ENCODE results near the gene STUM.
A peak's percentile ranks its signal among the peaks of the same experiment; 100 is the strongest.
"Not testable (repeated sequence)": the region's sequence is repeated elsewhere in the genome, so short reads cannot be mapped to it uniquely, and the experiment has no call there.

Gene STUM

DNA sequence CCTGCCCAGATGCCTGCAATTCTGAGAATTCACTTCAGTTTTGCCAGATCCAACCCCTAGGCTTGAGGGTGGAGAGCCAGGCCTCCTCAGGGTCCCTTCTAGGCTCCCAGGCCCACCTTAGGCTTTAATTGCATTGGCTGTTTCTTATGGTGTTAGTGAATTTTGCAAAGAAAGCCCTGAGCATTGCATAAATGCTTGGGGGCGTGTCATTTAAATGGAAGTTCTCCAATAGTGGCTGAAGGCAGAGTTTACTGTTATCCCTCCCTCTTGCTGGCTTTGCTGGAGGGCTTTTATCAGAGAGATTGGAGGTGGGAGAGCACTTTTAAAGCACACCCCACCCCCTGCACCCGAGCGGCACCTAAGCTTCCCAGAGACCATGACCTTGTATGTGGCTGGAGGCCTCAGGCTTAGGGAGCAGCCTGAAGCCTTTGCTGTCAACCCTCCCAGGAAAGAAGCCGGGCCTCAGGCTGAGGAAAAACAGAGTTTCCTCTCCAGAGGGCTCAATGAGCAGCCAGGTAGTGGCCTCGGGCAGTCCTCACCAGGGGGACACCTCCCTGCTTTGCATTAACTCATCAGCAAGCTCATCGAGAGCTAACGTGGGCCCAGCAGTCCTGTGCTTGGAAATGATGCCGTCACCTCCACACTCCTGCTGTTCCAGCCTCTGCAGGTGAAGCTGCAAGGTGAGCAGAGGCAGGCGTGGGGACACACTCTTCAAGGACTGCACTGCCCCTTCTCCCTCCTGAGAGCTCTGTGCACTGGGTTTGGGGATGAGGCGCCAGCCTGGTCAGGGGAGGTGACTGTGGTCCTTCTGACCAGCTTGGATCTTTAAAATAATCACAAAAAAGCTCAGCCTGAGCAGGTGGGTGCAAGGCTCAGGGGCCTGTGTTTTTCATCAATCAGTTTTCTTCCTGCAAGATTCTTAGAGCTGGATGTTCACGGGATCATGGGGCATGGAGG is 58.0 kb downstream of the STUM start:
- DNase-seq: no peak

DNA sequence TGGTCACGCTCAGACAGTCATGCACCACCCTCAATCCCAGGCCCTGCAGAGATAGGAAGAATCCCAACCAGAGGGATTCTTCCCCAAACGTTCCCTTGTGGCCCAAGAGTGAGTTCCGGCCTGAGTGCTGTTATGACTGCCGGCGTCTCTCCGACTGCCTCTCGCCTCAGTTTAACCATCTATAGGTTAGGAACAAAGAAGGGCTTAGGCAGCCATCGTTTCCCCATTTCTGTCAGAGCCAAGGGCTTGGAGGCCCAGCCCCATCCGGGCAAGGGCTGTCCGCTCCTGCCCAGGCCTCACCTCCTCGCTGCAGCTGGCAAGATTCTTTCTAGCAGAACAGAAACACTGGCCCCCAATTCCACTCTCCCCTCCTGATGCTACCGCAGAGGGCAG is 58.7 kb downstream of the STUM start:
- no peak for DNase-seq

DNA sequence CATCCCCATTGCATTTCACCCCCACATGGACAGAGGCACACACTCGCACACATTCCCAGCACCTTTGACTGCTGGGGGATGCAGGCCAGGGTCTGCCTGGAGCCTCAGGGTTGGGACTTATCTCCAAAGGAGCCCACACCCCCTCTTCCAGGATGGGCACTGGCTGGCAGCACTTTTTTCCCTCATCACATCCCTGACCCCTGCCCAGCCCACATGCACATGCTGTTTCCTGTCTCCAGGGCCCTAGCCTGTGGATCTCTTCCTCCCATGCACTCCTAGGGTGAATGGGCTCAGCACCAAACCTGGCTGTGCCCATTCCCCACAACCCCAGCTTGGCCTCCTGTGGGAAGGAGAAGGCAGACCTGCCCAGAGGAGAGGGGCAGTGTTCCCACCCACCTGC is 59.3 kb downstream of the STUM start:
- no peak for DNase-seq

DNA sequence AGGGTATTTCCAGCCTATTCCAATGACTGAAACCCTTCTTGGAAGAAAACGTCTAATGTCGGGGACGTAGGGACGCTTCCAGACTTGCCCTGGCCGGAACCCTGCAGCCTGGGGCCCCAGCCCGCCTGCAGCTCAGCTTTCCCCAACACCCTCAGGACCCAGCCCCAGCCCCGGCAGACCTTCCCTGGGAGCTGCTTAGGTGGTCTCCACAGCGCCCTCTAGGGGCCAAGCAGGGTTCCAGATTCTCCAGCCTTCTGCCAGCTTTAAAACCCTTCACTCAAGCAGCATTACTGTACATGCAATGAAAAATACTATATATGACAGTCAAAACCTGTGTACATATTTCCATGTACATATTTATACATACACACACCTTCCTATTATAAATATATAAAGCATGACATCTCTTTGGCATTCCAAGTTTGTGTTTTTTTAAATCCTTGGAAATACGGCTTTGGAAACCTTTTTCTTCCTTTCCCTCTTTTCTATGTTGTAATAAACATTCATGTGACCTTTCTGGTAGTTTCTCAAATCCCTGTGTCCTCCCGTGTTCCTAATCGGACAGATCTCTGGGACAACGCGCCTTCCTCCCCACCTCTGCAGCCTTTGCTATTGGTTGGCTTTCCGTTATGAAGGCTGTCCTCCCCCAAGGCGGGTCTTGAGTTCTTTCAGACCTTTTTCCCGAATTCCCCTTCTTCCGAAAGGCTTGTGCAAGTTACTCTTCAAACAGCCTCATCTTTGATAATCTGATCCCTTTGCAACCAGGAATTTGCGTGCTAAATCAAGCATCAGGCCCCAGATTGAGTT is 60.3 kb downstream of the STUM start:
- peak; percentile 26 to 76 for DNase-seq

DNA sequence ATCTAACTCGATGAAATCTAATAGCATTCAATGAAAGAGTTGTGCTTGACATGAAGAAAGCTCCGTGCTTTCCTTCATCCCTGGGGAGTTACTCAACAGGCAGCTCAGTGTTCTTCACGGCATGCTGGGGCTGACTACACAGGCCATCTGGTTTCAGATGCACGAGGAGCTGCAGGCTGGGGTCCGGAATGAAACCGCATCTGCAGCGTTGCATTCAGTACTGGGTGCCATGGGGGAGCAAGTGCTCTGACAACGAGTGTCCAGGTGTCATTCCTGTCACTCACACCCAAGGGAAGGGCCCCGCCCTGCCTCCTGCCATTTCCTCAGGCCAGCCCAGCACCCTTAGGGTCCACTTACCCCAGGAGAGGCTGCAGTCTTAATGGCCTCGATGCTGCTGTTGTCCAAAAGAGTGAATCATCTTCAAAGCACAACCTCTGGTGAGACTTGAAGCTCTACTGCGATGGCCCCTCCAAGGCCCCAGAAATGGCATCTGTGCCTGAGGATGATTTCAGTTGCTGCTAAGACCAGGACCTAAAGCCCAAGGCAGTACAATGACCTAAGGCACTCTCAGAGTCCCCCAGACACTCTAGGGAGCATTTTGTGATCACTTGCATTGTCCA is 61.4 kb downstream of the STUM start:
- DNase-seq: no peak

DNA sequence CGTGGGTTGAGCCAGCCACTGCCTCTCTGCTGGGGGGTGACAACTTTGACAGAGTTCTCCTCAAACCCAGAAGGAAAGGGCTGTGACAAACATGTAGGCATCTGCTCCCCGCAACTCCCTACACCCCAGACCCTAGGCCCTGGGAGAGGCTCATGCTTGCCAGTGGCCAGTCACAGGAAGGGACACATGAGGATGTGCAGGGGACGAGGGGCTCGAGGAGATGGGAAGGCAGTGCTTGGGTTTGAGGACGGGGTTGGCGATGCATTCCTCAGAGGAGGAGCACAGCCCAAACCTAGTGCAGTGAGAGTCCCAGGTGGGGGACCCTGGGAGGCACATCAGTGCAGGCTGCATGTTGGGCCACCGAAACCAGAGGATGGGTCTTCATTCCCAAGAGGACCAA is 62.1 kb downstream of the STUM start:
- DNase-seq: no peak

DNA sequence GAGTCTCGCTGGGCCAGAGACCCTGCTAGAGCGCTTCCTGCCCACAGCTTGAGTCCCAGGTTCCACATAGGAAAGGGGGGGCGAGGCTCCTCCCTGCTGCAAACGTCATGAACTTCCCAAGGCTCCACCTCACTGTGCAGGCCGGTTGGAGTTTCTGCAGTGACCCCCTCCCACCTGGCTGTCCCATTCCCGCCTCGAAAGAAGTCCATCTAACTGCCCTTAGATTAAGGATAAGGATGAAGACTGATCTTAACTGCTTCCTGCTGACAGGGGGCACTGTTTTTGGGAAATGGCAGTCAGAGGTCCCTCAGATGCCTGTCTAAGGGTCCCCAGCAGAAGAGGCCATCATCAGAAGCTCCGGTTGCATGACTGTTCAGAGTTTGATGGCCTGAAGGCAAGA is 62.7 kb downstream of the STUM start:
- no peak for DNase-seq

DNA sequence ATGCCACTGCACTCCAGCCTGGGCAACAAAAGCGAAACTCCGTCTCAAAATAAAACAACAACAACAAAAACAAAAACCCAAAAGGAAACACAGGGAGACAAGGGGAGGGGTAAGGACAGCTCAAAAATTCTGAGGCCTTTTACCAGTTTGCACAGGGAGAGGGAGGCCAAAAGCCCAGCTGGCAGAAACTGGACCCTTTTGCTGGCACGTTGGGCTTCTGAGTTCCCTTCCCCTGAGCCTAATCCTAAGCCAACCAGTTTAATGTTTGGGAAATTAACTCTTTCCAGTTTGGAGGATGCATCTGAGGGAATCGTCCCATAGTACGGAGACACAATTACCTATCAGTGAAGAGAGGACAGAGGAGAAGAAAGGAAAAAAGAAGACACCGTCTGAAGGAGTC is 63.4 kb downstream of the STUM start:
- not testable (repeated sequence) for DNase-seq

DNA sequence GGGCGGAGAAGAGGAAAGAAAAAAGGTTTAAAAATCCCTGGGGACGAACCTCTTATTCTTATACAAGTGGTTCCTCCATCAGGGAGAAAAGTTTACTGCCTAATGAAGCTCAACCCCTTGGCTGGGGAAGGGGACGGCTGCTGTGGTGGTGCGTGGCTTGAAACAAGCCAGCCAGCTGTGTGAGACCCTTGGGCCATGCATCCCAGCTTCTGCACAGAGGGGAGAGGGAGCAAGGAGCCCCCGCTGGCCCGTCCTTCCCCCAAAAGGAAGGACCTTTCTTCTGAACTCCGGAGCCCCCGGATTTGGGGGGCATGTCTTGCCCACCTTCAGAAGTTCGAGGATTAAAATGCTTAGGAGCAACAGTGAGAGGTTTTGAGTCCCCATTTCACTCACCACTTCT is 67.3 kb downstream of the STUM start:
- DNase-seq: no peak

DNA sequence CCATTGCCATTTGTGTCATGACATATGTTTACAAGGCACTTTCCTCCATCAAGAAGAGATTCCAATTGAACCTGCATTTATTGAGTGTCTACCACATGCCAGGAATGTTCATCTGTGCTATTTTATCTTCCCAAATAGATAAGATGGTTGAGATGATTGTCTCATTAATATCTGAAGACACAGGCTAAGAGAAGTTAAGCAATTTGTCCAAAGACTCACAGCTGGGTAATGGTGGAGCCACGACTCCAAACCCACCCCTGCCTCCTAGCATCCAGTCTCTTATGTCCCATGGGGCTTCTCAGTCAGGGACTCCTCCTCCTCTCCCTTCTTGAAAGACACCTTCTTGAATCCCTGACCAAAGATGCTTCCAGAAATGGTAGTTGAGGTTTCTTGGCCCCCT is 68.1 kb downstream of the STUM start:
- DNase-seq: no peak

DNA sequence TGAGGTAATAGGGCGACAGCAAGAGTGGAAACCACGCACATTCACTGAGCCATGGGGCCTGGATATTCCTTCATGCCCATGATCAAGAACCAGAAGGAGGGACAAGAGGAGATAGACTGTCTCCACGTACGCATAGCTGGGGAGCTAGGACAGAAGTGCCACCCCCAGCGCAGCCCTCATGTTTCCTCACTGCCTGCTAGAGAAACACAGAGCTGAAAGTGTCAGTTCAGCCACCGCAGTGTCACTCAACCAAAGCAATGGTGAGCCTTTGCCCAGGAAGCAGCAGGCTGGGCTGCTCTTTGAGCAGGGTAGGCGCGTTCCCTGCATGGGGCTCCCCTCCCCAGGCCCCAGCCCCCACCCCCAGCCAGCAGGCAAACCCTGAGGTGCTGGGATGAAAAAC is 68.5 kb downstream of the STUM start:
- DNase-seq: no peak

DNA sequence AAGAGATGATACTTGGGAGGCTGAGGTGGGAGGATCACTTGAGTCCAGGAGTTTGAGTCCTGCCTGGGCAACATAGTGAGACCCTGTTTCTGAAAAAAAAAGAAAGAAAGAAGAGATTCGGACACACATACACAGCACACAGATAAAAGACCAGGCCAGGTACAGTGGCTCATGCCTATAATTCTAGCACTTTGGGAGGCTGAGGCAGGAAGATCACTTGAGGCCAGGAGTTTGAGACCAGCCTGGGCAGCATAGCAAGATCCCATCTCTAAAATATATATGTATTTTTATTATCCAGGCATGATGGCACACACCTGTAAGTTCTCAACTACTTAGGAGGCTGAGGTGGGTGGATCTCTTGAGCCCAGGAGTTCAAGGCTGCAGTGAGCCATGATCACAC is 69.2 kb downstream of the STUM start:
- not testable (repeated sequence) for DNase-seq

DNA sequence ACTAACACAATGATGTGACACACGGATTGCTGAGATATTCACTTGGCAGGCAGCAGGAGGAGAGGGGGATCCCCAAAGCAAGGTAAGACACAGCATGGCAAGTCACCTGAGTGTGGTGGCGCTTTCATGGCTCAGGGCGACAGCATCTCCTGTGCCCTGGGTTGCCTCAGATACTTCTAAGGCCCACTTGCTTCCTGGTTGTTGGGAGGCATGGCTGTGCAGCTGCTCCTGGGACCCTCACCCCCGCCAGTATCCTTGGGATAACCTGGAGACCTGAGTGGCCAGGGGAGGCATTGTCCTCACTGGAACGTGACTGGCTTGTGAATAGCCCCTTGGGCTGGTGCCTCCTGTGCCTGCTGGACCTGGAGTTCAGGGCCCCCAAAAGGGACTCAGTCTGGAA is 69.8 kb downstream of the STUM start:
- no peak for DNase-seq

DNA sequence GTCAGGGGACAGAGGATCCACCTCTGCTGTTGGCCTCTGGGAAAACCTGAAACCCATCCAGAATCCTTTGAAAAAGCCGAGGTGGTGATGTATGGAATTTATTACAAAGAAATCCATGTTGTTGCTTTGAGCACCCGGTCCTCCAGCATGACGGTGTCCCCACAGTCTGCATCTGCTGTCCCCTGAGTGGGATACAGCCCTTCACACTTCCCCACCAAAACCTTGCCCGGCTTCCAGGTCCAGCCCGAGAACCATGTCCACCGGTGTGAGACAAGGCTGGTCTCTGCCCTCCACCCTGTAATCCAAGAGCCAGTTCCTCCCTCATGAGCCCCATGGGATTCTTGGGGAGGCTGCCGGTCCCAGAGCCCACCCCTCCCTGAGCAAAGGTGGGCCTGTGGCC is 70.5 kb downstream of the STUM start:
- DNase-seq: no peak

DNA sequence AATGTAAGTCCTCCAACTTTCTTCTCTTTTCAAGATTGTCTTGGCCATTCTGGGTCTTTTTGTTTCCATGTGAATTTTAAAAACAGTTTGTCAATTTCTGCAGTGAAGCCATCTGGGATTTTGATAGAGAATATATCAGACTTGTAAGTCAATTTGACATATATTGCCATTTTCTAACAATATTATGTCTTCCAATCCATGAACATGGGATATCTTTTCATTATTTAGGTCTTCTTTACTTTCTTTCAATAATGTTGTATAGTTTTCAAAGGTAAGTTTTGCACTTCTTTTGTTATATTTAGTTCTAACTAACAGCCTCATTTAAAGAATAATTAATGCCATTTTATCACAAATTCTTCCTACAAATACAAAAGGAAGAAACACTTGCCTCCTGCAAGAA is 73.4 kb downstream of the STUM start:
- no peak for DNase-seq

DNA sequence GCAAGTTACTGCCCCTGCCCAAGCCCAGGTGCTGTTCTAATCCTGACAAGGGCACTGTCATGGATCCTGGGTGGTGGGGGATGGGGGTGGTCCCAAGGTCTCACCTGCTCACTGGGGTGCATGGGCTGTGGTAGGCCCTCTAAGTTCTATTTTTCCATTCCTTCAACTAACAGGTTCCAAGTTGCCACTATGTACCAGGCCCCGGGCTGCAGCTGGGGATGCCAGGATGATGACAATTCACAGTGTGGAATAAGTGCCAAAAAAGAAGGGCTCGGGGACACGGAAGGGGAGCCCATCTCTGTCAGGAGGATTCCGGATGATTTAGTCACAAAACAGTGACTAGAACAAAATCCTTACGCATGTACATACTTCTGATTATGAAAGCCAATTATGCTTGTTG is 76.0 kb downstream of the STUM start:
- DNase-seq: no peak

DNA sequence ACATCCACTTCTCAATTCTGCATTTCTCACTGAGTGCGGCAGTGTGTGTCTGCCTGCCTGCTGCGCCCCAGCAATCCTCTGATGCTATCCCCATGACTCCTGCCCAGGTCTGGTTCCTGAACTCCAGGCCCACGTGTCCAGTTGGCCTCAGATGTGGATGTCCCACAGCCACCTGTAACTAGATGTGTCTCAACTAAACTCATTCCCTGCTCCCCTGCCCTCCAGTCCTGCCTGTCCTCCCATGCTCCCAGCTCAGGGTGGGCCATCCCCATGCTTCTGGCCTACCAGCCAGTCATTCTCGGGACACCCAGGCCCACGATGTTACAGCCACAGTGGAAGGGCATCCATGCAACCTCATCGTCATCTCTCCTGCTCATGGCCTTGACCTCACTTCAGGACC is 76.8 kb downstream of the STUM start:
- no peak for DNase-seq

DNA sequence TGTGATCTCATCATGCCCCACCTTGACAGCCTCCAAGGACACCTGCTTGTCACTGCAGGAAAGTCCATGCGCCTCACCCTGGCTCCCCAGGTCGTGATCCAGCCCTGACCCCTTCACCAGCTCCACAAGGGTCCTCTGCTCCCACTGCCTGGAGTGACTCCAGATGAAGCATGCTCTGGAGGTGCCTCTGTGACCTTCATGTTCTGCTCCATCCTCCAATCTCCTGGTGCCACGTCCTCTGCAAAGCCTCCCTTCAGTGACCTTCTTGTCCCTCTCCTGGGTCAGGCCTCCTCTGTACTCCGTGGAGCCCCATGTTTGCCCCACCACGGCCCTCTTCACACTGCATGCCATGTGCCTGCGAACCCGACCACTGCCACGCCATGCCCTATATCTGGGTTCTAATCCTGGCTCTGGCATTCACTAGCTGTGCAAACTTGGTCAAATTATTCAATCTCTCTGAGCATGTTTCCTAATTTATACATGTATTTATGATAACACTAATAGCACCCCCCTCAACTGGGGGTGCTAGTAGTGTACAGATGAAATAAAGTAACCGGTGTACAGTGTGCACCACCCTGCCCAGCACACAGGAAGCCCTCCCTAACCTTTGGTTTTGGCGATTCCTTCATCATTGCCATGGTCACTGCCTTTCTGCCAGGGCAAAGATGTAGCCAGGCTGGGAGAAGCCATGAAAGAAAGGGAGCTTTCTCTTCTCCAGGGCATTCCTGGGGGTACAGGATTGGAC is 77.4 kb downstream of the STUM start:
- DNase-seq: no peak

DNA sequence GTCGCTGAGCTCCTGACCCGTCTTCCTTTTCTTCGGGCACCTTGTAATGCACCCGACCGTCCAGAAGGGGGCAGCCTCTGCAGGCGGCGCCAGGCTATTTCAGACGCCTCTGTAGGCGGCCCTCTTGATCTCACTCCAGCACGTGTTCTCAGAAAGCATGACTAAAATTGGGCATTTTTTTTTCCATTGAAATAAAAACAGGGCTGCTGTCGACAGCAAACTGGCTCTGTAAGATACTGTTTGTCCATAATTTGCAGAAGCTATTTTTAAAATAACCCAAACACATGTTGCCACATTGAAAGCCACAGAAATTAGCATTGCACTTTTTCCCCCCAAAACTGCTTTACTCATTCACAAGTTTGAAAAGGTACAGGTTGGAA is 78.0 kb downstream of the STUM start:
- DNase-seq: peak in 1 of 2 experiments; percentile 47

DNA sequence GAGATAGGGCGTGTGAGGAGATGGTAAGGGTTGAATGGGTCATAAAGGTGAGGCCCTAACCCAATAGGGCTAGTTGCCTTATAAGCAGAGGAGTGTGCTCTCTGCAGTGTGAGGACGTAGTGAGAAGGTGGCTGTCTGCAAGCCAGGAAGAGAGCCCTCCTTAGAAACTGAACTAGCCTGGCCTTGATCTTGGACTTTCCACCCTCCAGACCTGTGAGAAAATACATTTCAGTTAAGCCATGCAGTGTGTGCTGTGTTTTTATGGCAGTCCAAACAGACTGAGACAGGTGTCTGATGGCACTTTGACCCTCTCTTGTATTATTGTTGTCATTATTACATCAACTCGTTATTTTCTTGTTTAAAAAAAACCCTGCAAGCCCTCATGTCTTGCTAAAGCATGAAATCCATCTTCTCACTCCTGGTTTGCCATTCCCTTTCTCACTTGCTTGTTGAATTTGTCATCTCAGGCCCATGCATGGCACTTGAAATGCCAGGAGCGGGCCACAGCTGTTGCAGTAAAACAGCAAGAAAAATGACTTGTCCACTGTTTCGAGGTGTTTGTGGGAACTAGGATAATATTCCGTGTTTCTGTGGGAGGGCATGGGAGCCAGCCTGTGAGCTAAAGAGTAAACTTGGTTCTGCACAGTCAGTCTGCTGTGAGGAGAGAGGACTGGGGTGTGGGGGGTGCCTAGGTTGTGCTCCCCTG is 78.6 kb downstream of the STUM start:
- no peak for DNase-seq

DNA sequence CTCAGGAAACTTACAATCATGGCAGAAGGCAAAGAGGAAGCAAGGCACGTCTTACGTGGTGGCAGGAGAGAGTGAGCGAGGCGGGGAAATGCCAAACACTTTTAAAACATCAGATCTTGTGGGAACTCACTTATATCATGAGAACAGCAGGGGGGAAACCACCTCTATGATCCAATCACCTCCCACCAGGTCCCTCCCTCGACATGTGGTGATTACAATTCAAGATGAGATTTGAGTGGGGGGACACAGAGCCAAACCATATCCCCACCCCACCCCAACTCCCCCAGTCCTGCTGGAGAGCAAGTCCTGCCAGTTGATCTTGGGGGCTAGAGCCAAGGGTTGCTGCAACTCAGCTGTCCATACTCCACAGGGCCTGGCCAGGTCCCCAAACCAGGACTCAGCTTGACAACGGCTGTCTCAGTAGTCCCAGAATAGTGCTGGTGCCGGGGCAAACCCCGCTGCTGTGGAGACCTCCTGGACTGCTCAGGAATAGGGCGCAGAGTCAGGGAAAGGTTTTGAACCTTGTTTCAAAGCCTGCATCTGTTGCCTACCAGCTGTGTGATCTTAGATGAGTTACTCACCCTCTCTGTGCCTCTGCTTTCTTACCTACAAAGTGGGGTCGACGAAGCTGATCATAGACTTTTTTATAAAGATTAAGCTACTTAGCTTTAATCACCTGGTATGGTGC is 79.5 kb downstream of the STUM start:
- DNase-seq: no peak

Measured in SHP77 (cell line).